GM18870 (cell line): ENCODE results near the gene SLC12A8.

Experiments used
- ATAC-seq: cut with Tn5 transposase; IDR thresholded peaks from one replicate; pipeline ENCODE4 v1.9.1; 2021; ENCODE audit warnings: moderate library complexity; ENCODE audit not compliant: unreplicated experiment

The SLC12A8 gene

DNA sequence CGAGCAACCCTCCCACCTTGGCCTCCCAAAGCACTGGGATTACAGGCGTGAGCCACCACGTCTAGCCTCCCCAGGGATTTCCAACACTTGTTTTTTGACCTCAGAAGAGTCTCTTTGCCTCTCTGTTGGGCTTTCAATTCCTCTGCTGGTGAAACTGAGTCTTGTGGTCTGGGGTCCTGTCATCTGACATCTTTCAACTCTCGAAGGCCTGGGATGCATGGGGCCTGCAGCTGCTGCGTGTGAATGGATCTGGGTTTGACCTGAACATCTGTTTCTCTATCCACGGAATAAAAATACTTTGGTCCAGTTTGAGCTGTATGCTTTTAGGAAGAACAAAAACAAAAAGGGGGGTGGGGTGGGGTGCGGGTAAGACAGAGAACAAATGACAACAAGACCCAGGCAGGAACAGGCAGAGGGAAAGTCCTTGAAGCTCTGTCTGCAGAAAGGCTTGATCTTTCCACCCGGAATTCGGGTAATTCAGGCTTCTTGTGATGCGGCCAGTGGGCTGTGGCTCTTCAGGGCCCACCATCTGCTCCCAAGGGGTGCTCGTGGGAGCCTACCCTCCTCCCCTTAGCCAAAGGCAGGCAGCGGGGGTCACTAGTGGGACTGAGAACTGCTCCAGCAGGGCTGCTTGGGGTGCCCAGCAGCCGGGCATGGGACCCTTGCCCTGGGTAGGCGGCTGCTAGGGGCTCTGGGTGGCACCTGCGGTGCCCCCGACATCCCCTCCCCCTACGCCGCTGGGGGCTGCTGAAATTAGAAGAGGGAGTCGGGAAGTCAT, 71.5 kb downstream of the SLC12A8 start:
- peak; percentile 19 for ATAC-seq

DNA sequence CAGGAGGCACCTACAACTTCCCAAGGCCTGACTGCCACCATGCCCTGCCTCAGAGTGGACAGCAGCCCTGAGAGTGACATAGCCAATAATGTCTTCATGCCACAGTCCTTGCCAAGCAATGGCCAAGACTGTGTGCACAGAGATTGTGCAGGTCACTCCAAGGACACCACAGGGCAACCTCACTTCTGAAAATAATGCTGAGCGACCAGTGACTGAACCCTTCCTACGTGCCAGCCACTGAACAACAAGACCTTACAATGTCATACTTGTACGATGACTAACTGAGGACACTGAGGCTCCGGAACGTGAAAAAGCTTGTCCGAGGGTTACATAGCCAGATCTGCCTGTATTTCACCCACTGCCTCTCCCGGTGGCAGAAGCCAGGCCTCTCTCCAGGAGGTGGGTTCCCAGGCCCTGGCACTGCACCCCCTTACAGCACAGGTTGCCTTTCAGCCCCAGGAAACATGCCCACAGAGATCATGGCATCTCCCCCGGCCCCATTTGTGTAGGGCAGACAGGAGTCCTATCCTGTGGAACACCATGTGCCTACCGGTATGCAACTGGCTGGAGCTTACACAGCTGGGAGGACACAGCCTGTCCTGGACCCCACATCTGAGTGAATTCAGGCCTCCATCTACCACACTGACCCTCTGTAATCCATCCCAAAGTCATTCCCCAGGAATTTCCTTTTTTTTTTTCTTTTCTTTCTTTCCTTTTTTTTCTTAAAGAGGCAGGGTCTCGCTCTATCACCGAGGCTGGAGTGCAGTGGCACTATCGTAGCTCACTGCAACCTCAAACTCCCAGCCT, 72.3 kb downstream of the SLC12A8 start:
- no peak for ATAC-seq

DNA sequence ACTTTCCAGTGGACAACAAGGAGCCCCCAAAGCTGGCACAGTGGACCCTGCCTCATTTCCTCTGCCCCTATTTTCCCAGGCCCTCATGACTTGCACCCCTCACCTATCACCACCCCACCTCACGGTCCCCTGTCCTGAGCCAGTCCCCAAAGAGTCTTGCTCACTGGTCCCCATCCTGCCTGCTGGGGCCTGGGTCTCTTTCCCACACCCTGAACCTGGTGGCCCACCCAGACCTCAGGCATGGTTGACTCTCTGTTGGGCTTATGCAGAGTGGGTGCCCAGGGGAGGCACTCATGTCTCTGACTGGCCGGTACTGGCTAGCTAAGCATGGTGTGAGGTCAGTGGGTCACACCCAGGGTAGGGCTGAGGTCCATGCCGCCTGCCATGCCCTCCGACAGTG, 73.2 kb downstream of the SLC12A8 start:
- ATAC-seq = no peak

DNA sequence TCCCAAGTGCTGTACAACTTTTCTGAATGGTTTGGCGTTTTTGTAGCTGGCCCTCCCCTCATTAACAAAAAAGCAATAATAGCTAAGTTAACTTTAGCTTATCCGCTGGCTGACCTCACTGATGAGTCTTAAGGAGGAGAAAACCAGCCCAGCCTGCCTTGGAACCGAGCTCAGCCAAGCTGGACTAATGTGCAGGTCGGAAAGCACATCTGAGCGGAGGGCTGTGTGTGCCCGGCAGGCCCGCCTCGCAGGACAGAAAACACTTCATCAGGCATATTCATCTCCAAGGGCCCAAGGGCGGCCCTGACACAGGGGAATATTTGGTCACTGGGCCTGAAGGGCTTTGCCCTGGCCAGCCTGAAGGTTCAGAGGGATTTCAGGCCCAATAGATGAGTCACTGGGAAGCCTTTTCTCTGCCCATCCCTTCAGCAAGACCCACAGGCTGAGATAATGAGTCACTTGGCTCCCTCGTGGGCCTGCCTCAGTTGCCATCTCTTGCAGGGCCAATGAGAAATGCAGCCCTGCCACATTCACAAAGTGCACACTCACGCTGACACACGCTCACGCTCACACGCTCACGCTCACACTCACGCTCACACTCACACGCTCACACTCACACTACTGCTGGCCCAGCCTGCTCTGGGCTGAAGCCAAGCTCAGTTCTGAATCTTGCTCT, 75.1 kb downstream of the SLC12A8 start:
- ATAC-seq = no peak

DNA sequence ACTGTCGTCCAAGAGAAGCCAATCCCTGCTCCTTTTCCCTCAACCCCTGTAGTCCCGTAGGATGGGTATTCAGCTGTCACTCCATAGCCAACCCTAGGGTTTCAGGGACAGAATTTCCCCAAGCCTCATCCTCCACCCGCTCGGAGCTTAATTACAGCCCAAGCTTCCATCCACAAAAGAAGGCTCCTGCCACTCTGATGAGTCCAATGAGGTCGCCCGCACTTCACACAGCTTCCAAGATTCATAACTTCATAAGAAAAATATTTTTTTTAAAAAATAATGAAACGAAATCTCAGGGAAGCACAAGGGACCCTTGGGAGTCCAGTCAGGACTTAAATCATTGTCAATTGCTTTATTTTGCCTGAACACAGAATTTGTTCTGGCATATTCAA, 75.6 kb downstream of the SLC12A8 start:
- no peak for ATAC-seq

DNA sequence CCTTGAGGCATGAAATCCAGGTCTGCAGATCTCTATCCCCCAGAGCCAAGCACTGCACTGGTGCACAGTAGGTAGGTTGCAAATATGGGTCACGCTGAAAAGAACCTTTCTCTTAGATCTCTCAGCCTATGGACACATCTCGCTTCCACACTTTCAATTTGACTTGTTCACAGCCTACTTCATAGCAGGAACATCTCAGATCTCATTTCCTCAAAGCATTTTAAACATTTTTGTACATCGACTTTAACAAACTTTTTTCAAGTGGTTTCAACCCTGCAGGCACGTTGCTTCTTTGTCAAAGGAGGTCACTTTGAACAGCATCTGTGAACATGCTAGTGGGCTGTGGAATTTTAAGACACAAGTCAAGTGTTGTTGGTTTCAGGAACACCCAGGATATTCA, 76.0 kb downstream of the SLC12A8 start:
- ATAC-seq = no peak

DNA sequence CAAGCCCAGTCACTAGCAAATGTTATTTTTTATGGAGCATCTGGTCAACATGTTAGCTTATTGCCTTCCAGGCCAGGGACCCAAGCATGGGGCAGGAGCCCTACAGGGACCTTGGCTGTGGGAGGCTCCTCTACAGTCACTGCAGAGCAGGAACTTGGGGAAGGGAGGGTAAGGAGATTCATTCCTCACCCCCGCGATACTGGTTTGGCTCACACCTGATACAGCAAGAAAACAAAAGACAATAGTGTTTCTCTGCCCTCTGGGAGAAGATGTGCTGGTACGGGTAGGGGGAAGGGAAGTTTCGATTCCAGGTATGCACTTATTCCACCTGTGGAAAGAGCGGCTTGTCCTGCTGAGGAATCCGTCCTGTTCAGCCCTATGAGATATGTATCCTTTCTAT, 77.6 kb downstream of the SLC12A8 start:
- ATAC-seq = no peak

DNA sequence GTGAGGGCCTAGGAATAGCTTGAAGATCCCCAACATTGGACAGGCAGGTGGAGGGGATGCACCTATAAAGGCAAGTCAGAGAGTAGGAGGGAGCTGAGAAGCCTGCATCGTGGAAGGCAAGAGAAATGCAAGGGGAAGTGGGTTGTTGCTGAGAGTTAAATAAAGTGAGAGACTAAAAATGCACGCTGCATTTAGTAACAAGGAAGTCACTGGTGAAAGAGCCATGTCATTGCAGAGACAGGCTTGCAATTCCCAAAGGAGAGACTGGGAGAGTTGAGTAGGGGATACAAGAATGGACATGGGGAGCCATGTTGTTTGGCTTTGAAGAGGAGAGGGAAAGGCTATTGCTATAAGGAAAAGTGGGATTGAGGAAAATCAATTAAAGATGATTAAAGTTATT, 79.7 kb downstream of the SLC12A8 start:
- no peak for ATAC-seq

DNA sequence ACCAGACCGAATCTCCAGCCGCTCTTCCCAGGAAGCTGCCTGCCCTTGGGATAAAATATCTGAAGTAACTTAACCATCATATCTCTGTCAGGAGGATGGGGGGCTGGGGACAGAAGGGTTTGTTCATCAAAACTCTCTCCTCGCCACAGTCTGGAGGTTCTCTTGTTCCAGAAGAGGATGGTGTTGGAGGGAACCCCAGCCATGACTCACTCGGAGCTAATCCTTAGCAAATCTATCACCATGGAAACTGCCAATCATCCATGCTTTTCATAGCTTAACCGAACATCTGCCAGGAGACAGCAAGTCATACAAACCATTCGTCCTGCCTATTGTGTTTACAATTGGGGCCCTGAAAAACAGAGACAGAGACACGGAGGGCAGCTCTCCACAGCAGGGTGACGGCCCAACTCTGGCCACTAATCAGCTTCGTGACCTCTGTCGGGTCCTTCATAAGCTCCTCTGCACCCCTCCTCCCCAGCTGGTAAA, 83.0 kb downstream of the SLC12A8 start:
- no peak for ATAC-seq

DNA sequence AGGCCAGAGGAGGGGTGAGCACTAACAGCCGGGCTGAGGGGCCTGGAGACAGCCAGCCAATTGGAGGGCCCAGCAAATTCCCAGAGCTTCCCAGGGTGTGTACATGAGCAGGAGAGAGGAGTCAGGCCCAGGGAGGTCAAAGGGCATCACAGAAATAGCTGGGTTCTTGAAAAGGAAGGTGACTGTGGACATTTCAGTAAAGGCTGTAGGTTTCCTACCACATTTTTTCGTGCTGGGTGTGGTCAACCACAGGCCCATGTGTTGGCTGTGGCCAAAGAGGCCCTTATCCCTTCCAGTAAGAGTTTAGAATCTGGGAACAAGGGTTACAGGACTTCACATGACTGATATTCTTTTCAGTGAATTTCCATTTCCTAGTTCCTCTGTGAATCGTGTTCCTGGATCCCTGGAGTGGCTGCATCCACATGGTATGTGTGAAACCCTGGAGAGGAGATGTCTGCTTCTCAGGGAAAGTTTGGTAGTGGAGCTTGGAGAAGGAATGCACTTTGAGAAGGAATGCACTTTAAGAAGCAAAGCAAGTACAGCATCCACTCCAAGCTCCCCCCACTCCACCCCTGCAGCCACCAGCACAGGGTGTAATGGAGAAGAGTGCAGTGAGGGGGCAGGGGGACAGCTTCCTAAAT, 83.6 kb downstream of the SLC12A8 start:
- ATAC-seq = no peak

DNA sequence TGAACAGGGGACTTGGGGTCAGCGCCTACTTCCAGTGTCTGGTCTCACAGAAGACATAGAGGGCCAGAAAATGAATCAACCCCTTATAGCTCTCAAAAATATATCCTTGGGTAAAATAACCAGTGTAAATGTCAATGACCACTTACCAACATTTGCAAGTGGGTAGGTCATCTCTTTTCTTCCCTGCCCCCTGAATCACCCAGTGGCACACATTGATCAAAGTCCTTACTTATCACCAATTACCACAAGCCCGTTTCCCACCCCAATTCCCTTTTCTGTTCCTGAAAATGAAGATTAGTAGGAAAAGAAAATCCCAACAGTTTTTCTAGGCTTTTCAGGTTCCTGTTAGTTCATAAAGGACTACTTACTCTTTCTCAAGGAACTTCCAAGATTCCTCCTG, 86.2 kb downstream of the SLC12A8 start:
- no peak for ATAC-seq

DNA sequence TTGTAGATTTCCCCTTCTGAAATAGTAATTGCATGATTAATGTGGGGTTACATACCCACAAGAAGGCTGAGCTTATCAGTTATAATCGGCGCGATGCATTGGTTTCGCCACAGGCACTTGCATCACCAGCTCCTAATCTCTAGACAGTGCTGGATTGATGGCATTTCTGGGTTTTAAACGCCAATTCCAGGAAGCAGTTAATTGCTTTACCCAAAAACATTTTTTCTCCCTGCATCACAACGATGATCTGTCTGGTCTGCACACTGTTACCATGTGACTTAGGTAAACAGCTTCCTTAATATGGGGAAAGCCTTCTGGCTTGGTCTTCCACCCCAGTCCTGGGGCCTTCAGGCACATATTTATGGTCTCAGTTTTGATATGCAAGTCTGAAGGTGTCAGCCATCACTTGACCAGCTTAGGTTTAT, 86.7 kb downstream of the SLC12A8 start:
- ATAC-seq = no peak

DNA sequence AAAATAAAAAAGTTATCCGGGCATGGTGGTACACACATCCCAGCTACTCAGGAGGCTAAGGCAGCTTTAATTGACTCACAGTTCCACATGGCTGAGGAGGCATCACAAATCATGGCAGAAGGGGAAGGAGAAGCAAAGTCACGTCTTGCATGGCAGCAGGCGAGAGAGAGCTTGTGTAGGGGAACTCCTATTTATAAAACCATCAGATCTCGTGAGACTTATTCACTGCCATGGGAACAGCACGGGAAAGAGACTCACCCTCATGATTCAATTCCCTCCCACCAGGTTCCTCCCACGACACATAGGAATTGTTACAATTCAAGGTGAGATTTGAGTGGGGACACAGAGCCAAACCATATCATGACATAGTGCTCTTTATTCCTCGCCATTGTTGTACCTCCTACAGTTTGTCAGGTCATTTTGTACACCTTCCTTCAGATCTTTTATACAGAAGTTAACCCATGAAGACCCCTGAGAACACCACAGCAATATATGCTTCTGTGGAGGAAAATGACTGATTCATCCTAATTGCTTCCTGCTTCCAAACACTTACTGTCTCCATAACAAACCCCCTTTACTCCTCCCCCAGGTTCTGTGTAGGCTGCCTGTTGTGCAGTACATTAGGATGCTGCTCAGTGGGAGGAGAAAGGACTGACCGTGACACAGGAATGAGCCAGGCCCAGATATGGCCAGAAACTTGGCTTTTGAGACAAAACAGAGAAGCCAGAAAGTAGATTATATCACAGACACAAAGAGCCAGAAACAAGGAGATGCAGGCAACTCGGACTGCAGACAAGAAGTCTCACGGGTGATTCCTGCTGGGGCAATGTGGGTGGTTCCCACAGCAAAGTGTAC, 88.9 kb downstream of the SLC12A8 start:
- ATAC-seq = no peak

DNA sequence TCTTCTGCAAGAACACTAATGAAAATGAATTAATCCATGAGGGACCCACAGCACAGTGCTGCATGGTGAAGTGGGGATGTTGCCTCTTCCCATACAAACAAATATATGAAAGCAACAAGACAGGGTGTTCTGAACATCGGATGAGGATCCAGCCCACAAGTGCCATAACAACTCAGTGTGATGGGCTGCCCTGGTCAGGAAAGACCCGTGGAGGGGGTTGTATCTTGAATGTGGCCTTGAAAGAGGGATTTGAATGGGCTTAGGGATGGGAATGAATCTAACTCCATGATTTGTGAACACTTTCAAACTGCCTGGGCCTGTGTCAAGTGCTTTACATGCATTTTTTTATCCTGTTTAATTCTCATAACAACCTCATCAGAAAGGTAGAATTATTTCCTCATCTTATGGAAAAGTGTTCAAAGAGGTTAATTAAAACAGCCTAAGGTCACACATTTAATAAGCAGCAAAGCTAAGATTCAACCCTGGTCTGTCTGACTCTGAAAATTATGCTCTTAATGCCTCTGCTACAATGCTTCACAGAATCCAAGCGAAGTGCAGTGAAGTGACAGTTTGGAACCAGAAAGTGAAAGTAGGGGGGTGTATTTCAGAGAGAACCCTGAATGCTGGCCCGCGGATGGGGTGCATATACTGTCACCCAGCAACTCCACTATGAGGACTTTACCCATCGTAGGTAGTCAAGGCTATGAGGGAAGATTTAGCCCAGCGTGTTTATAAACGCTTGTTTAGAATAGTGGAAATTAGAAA, 91.1 kb downstream of the SLC12A8 start:
- no peak for ATAC-seq

DNA sequence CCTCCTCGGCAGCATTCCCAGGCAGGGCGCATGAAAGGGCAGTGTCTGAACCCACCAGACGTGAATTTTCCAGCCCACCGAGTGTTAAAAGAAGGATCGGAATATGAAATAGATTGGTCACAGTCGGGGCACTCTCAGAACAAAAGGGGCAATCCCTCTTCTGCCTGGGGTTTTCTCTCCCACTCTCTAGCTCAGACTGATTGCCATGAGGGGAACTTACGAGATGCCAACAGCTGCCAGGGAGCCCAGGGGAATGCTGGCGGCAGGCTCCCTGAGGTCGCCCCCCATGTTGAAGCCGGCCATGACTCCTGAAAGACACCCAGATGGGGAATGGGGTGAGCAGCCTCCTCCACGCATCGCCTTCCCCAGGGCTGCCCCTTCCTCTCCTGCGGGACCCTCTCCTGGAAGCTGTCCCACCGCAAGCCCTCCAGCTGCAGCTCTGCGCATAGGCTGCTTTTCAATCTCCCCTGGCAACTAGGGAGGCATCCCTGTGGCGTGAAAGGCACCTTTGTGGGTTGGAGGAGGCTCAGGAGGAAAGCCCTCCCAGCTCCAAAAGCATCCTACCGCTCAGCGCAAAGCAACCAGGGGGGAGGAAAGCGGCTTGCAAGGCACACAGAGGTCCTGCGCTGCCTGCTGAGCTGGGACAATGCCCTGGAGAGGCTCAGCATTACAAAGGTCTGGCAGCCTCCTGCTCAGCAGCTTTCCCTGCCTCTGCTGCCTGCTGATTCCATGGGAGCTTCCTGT, 92.0 kb downstream of the SLC12A8 start:
- ATAC-seq = no peak

DNA sequence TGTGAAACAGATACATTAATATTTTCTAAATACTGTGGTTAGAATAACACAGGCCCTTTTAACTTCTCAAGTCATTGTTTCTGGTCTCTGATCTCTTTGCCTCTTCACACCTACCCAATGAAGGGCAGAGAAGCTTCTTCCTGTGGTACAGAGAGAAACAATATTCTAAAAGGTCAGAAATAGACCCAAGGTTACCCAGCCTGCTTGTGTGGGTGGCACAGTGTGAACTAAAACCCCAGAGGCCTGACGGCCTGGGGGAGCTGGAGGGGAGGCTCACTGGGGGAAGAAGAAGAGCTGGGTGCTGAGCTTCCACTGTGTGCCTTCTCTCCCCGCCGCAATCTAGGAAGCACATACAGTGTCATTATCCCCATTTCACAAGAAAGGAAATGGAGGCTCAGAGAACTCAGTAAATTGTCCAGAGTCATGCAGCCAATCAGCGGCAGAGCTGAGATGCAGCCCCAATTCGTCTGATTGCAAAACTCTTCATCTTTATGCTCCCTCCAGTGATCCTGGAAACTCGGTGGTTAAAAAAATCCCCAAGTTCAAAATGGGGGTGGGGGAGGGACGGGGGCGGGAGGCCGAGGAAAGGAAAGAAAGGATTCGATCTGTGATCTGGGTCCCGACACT, 92.7 kb downstream of the SLC12A8 start:
- ATAC-seq = peak; percentile 59

DNA sequence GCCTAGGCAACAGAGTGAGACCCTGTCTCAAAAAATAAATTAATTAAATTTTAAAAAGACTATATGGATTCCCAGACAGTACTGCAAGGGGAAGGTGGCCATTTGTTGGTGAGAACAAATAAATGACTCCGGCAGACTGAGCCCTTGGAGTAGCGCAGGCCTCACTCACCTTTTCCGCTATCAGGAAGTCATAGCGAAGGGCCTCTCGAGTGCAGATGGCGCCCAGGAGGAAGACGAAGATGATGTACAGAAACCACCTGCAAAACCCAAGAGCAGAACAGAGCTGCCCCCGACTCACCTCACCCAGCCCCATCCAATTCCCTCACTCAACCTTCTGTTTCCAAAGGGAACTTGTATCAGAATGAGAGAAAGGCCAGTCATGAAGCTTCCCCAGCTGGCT, 93.9 kb downstream of the SLC12A8 start:
- ATAC-seq = no peak

DNA sequence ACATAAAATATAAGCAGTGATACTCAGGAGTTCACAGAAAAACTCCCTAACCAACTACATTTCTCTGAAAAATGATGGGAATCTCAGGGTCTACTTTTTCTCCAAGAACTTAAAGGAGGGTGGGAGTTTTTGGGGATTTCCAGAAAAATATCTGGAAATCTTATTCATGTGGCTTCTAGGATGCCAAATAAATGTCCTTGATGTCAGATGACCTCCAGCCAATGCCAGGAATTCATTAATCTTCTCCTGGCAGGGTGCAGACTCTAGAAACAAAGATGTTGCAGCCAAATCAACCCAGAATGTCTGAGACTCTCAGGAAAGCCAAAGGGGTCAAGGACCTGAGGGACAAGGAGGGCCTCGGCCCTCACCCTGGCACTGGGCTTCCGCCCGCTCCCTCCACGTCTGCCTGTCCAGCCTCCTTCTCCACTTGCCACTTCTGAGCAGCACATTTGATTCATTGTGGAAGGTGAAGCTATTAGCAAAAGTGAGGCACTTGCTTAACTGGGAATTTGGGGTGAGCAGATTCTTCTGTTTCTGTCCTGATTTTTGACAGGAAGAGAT, 94.8 kb downstream of the SLC12A8 start:
- no peak for ATAC-seq
